IPS-NIHi7 (cell line): Measurements from ENCODE around the gene ZDHHC11B.
"Not testable (repeated sequence)": the region's sequence is repeated elsewhere in the genome, so short reads cannot be mapped to it uniquely, and the experiment has no call there.

Experiments used
- DNase-seq: peaks from one replicate; pipeline ENCODE4 v3.0.0; 2012; ENCODE audit warnings: mixed read lengths; ENCODE audit errors: extremely low spot score

The ZDHHC11B gene

DNA sequence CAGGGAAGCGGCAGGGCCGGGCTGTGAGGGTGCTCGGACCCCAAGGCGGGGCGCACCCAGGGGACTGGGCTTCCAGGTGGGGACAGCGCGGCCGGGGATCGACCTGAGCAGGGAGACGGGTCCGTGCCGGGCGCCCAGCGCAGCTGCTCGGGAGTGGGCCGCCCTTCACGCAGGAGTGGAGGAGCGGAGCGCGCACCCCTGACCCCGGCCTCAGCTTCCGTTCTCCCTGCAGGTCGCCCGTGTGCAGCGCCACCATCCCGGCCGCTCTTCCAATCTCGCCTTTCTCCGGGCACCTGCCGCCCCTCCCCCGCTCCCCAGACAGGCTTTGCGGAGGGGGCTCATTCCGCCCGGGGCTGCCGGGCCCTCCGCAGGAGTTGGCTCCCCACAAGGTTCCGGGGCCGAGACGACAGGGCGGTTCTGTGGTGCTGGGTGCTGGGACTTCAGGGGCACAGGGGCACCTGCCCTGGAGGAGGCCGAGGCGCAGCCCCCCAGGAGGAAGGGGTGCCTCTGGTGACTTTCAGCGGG lies 714 bp upstream of the ZDHHC11B start:
- DNase-seq = not testable (repeated sequence)

GRCh38 chr5:783881-784427 lies 575 bp downstream of the ZDHHC11B start:
- DNase-seq = not testable (repeated sequence)

GRCh38 chr5:783049-783802 lies 1.3 kb downstream of the ZDHHC11B start:
- DNase-seq = not testable (repeated sequence)

DNA sequence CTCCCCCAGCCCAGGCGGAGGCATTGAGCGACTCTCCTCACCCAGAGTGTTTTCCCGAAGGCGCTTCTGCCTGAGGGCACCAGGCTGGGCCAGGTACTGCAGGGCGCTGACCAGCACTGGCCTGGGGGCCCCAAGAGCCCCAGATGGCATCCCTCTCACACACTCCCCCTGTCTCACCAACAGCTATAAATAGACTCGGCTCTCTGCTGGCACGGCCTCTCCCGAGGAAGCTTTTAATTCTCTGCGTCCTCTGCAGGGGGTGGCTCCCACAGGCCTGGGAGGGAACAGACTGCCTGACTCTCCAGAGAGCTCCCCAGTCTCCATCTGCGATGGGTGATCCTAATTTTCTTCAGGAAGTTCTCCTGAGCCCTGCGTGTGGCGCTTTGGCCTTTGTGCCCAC lies 2.2 kb downstream of the ZDHHC11B start:
- DNase-seq = not testable (repeated sequence)

DNA sequence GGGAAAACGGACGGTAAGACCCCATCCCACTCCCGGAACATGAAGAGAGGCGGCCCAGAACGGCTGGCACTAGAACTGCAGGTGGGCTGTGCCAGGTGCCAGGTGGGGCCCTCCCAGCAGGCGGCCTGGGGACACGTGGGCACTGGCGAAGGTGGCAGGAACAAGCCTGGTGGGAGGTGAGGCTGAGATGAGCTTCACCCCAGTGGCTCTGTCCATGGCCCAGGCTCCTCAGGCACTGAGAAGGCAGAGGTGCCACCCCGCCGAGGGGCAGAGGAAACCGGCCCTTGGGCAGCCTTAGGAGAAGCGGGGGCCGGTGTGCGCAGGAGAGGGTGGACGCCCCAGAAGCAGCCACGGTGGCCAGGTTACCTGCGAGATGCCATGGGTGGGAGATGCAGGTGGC lies 4.0 kb downstream of the ZDHHC11B start:
- not testable (repeated sequence) for DNase-seq

GRCh38 chr5:778967-779366 lies 5.6 kb downstream of the ZDHHC11B start:
- DNase-seq = not testable (repeated sequence)

DNA sequence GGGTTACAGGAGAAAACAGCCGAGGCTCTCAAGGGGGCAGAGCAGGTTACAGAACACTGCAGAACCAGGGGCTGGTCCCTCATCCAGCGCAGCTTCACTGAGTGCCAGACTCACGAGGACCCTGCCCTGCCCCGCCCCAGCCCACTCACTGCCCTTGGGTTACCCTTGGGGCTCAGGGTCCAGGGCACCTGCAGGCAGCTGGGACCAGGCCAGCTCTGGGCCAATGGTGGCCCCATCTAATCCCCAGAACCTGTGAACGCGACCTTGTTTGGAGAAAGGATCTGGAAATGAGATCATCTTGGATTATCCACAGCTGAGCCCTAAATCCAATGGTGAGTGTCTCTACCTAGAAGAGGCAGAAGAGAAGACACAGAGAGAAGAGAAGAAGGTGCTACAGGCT lies 6.1 kb downstream of the ZDHHC11B start:
- DNase-seq = not testable (repeated sequence)

DNA sequence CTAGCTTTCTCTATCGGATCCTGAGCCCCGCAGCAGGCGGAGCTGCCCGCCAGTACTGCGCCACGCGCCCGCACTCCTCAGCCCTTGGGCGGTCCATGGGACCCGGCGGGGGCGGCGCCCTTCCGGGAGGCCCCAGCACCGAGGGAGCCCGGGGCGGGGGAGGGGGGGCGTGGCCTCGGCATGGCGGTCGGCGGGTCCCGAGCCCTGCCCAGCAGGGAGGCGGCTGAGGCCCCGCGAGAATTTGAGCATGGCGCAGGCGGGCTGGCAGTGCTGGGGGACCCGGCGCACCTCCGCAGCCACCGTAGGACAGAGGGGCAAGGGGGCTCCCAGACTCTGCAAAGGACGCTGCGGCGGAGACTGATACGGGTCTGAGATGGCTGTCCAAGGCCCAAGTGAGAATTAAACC lies 6.8 kb downstream of the ZDHHC11B start:
- DNase-seq = peak; percentile 8

DNA sequence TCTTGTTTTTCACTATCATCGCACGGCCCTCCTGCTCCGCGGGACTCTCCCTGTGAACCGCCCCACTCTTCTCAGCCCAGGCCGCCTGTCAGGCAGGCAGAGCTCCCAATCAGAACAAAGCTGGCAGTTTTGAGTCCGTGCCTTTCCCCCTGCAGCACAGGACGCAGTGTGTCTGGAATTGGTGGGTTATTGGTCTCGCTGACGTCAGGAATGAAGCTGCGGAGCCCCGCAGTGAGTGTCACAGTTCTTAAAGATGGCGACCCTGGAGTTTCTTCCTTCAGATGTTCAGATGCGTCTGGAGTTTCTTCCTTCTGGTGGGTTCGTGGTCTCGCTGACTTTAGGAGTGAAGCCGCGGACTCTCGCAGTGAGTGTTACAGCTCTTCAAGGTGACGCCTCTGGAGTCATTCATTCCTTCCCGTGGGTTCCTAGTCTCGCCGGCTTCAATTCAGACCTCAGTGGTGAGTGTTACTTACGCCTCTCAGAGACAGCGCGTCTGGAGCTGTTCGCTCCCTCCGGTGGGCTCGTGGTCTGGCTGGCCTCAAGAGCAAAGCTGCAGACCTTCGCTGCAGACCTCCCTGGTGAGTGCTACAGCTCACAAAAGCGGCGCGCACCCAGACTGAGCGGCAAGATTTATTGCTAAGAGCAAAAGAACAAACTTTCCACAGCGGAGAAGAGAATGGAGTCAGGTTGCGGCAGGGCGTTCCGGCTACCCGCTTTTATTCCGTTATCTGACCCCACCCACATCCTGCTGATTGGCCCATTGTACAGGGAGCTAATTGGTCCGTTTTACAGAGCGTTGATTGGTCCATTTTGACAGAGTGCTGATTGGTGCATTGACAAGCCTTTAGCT lies 7.4 kb downstream of the ZDHHC11B start:
- peak; percentile 5 for DNase-seq

DNA sequence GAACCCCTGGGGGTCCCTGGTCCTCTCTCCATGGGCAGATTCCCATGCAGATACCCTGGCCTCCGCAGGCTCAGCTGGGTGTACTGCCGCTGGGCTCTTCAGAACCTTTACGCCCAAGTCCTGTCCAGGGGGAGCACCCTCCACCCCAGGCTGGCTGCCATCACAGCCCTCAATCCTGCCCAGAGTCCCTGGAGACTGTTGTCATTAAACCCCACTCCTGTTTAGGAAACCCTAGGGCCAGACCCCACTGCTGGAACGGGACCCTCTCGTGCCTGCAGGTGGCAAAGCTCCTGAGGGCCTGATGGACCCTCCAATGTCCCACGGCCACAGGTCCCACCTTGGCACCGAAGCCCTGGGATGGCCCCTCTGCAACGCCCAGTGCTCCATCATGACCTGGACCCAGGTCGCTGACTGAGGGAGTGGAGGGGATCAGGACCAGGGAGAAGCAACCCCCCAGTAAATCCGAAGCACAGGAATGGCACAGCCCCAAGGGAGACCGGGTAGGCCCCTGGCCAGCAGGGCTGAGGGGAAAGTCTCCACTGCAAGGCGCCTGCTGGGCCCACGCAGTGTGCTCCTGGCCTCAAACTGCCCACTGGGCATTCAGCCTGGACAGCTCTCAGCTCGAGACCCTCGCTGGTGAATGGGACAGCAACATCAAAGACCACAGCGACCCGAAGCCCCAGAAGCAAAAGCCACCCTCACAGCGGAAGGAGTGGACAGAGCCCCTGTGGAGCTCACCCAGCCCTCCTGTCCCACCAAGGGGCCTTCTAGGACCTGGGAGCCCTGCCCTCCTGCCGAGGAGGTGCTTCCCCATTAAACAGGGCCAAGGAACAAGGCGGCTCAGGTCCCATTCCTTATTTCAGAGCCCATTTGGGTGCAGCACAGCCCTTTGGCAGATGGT lies 8.3 kb downstream of the ZDHHC11B start:
- DNase-seq = peak; percentile 15

GRCh38 chr5:775595-775960 lies 9.0 kb downstream of the ZDHHC11B start:
- DNase-seq = peak; percentile 1

- peak; percentile 10 for DNase-seq
These were observed 9.5 kb downstream of the ZDHHC11B start for GRCh38 chr5:774854-775505.

DNA sequence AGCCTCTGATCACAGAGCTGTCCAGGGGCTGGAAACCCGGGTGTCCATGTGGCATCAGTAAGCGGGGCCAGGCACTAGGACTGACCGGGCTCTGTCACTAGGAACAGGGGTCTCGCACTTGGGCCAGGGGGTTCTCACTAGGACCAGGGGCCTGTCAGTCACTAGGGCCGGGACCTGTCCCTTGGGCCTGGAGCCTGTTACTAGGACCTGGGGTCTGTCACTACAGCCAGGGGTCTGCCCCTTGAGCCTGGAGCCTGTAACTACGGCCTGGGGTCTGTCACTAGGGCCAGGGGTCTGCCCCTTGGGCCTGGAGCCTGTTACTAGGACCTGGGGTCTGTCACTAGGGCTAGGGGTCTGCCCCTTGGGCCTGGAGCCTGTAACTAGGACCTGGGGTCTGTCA lies 10.2 kb downstream of the ZDHHC11B start:
- DNase-seq = peak; percentile 14

DNA sequence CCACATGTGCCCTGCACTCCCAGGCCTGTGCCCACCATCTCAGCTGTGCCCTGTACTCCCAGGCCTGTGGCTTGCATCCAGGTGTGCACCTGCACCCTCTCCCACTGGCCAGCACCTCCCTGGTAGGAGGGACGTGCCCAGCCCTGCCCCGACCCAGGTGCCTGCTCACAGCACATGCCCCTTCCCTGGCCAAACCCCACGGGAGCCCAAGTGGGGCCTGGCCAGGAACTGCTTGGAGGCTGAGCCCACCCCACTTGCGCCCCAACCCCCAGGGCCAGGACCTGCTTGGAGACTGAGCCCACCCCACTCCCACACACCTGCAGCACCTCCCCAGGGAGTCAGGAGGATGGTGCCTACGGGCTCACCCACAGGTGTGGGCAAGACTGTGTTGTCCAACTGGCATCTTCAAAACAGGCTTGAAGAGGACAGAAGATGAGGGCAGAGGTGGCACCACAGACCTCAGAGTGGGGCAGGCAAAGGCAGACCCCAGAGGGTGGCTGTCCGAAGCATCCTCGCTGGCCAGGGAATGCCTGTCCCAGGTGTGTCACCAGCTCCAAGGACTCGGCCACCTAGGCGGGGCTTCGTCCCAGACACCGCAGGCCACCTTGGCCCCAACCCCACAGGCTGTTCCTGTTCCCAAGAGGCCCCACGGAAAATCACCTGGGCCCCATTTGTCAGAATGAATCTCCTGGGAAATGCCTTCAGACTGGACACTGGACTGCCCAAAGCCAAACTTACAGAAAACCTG lies 10.8 kb downstream of the ZDHHC11B start:
- peak; percentile 6 for DNase-seq

- peak; percentile 5 for DNase-seq
These were observed 11.6 kb downstream of the ZDHHC11B start for GRCh38 chr5:772931-773330.

- not testable (repeated sequence) for DNase-seq
These were observed 12.0 kb downstream of the ZDHHC11B start for GRCh38 chr5:772547-772890.

GRCh38 chr5:771841-772546 lies 12.5 kb downstream of the ZDHHC11B start:
- DNase-seq = not testable (repeated sequence)

- peak; percentile 9 for DNase-seq
These were observed 13.3 kb downstream of the ZDHHC11B start for GRCh38 chr5:771087-771781.

- peak; percentile 7 for DNase-seq
These were observed 13.9 kb downstream of the ZDHHC11B start for GRCh38 chr5:770585-770984.
